ENCODE results near the gene NKPD1. TPM values are rescaled to one million over a fixed set of nuclear protein-coding genes. Genes with fewer than 3 reads are reported as not detected.

Gene NKPD1
- total RNA-seq, 5 donors from 2014 or later (not counting 1 experiment from before 2014, with no cell fraction given), result 0.95 to 1.3 (median 1.2) TPM

DNA sequence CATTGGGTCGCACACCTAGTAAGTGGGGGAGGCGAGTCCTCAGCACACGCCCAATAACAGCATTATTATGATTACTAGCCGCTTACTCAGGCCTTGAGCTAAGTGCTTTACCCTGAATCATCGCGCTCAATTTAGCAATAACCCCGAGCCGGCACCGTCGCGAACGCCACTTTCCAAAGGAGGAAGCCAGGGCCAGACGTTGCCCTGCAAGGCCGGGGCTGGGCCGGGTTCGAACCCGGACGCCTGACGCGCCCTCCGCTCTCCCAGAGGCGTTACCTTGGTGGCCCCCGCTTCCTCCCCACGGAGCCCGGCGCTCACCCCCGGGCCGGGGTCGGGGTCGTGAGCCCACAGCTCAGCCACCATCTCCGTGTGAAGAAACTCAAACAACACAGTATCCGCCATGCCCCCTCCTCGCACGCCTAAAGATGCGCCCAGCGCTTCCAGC, 17.1 kb upstream of the NKPD1 start, which contains the start of gene TRAPPC6A:
TSS of gene TRAPPC6A (minus strand) at position 421 of the 445 bp plus-strand sequence. CDS start at position 402, 19 bp downstream.
- H3K4me1 ChIP-seq (ENCODE audit: control insufficient read depth in 1 of 2, extremely low read depth in 1 of 2, insufficient read depth in 2 of 2, low read length in 2 of 2), result peaks cover 10 to 56% of the 10 kb centered on the region in 2 experiments
- peak within 1 kb of the TSS; percentile 81 to 91 (median 87) for H3K4me3 Mint-ChIP-seq
- CTCF ChIA-PET, result interaction anchor here (0.6 to 1.5 kb wide), 9 partner anchors 86 to 1398 kb away, joined by 3 to 11 read pairs (median 4); partner anchors contain the start of genes CLASRP (in 1 of the 2), MYPOP (in 1 of the 2), PPP1R37 (in 1 of the 2) and TOMM40 (in 1 of the 2)

DNA sequence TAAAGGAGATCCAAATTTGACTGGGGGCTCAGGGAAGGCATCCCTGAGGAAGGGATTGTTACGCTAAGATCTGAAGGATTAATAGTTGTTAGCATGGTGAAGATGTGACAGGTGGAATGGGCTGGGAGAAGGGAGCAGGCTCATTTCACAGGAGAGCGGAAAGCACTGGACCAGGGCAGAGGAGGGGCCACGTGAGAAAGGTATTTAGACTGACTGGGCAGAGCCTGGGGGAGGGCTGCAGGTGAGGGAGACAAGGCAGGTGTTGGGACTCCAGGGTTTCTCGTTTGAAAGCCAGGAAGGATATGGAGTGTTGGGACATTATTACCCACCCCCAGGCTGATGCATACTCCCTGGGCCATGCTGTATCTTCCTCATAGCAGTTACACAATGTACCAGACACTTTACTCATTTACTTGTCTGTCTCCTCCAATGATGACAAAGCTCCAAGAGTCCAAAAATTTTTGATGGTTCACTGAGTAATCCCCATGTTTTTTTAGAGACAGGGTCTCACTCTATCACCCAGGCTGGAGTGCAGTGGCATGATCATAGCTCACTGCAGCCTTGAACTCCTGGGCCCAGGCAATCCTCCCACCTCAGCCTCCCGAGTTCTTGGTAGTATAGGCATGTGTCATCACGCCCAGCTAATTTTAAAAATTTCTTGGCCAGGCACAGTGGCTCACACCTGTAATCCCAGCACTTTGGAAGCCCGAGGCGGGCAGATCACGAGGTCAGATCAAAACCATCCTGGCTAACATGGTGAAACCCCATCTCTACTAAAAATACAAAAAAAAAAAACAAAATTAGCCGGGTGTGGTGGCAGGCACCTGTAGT, 14.9 kb upstream of the NKPD1 start:
- H3K4me1 Mint-ChIP-seq, result peaks cover 49 to 59% (median 56%) of the 10 kb centered on the region in 3 donors
- ATAC-seq (replicated peaks in 1 of 4), result no peak
- peak overlapping the region; percentile 36 to 74 for H3K27ac Mint-ChIP-seq
- H3K4me3 ChIP-seq (ENCODE audit: control insufficient read depth in 1 of 2, extremely low read depth in 1 of 2, low read length in 1 of 2), result no peak overlapping the region
- no peaks in the 10 kb centered on the region for H3K36me3 Mint-ChIP-seq
- no peaks in the 10 kb centered on the region for H3K9me3 Mint-ChIP-seq
- H3K4me3 Mint-ChIP-seq, result peak overlapping the region in 2 of 3 donors; percentile 11 to 45
- H3K27me3 ChIP-seq (replicated peaks in 1 of 2; ENCODE audit: control insufficient read depth in 2 of 2, extremely low read depth in 1 of 2, insufficient read depth in 2 of 2, low read length in 1 of 2), result no peaks in the 10 kb centered on the region
- H3K4me1 ChIP-seq (ENCODE audit: control insufficient read depth in 1 of 2, extremely low read depth in 1 of 2, insufficient read depth in 2 of 2, low read length in 2 of 2), result peaks cover 24 to 64% of the 10 kb centered on the region in 2 experiments
- H3K9me3 ChIP-seq, result no peaks in the 10 kb centered on the region
- H3K36me3 ChIP-seq (ENCODE audit: control insufficient read depth in 2 of 2, extremely low read depth in 1 of 2, insufficient read depth in 1 of 2, low read length in 1 of 2), result peaks cover 0 to 5% of the 10 kb centered on the region in 2 donors
- POLR2A ChIA-PET, result no interaction called here
- CTCF ChIA-PET, result no interaction called here
- DNase-seq, result no peak
- 91% methylated on average over 5 of the region's 10 CpGs for WGBS (ENCODE audit: insufficient coverage)
- no peak overlapping the region for H3K27ac ChIP-seq (ENCODE audit: low read length)
- H3K27me3 Mint-ChIP-seq, result no peaks in the 10 kb centered on the region

More for the DNA sequence above, 17.1 kb upstream of the NKPD1 start, which contains the start of gene TRAPPC6A:
- H3K4me3 ChIP-seq (ENCODE audit: control insufficient read depth in 1 of 2, extremely low read depth in 1 of 2, low read length in 1 of 2), result peak within 1 kb of the TSS; percentile 78 to 79
- POLR2A ChIA-PET, result interaction anchor here (0.5 to 1.0 kb wide), 3 partner anchors 17 to 177 kb away, joined by 3 read pairs; partner anchors contain the start of gene NKPD1 (in 1 of the 2)
- Mint-ChIP-seq H3K9me3 (no peaks in the 10 kb centered on the region), H3K27me3 (no peaks in the 10 kb centered on the region), H3K4me1 (peaks cover 50 to 55% (median 52%) of the 10 kb centered on the region in 3 donors), H3K36me3 (peaks cover 12% of the 10 kb centered on the region), H3K27ac (peak within 1 kb of the TSS; percentile 91 to 98)
- no peaks in the 10 kb centered on the region for H3K27me3 ChIP-seq (replicated peaks in 1 of 2; ENCODE audit: control insufficient read depth in 2 of 2, extremely low read depth in 1 of 2, insufficient read depth in 2 of 2, low read length in 1 of 2)
- H3K27ac ChIP-seq (ENCODE audit: low read length), result peak within 1 kb of the TSS; percentile 73
- H3K36me3 ChIP-seq (ENCODE audit: control insufficient read depth in 2 of 2, extremely low read depth in 1 of 2, insufficient read depth in 1 of 2, low read length in 1 of 2), result peaks cover 5 to 19% of the 10 kb centered on the region in 2 donors
- under 1% methylated on average over 35 of the region's 36 CpGs for WGBS (ENCODE audit: insufficient coverage)
- no peaks in the 10 kb centered on the region for H3K9me3 ChIP-seq
- peak in 3 of 4 experiments; percentile 0 for ATAC-seq (replicated peaks in 1 of 4)
- no peak for DNase-seq

DNA sequence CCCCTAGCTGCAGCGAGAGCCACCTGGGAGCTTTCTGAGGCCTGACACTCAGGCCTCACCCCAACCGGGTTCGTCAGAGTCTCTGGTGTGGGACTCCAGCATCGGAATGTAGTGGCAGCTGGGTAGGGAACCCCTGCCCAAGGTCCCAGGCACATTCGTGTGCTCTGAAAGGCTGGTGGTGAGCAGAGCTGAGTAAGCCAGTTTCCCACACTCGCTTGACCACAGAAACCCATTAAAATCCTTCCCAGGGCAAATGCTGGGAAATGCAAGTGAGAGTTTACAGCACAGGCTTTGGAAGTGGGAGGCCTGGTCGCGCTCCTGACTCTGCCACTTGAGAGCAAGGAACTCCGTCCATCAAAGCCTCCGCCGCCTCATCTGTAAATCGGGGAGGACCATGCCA, 13.0 kb upstream of the NKPD1 start:
- no peaks in the 10 kb centered on the region for H3K36me3 ChIP-seq (ENCODE audit: control insufficient read depth in 2 of 2, extremely low read depth in 1 of 2, insufficient read depth in 1 of 2, low read length in 1 of 2)
- CTCF ChIA-PET, result interaction anchor here in 1 of 2 donors (0.6 kb wide), 1 partner anchor 13 kb away, joined by 4 read pairs; no protein-coding TSS in a partner anchor

DNA sequence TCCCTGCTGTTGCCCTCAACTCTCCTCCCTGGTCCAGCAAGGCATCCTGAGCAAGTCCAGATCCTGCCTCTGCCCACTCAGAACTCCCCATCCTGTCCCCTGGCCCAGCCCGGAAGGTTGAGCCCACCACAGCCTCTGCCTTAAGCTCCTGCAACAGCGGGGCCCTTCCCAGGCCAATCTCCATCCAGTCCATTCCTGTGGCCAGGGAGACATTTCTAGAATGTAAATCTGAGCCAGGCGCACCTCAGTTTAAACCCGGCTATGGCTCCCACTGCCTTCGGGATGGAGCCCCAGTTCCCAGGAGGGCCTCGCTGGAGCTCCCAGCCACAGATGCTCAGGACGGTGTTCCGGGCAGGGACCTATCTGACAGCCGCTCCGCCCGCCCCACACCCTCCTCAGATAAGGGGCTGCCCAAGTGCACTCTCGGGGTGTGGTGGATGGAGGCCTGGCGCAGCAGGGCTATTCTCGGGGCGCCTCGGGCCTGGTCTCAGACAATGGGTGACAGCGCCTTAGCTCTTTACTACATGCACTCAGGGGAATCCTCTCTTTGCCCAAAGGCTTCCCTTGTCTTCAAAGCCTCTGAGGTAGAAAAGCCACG, 11.9 kb upstream of the NKPD1 start:
- CTCF ChIA-PET, result no interaction called here
- peak overlapping the region; percentile 4 to 29 for H3K4me3 ChIP-seq (ENCODE audit: control insufficient read depth in 1 of 2, extremely low read depth in 1 of 2, low read length in 1 of 2)
- ATAC-seq (replicated peaks in 1 of 4), result no peak
- 99% methylated on average over 12 of the region's 18 CpGs for WGBS (ENCODE audit: insufficient coverage)
- H3K4me1 ChIP-seq (ENCODE audit: control insufficient read depth in 1 of 2, extremely low read depth in 1 of 2, insufficient read depth in 2 of 2, low read length in 2 of 2), result peaks cover 22 to 70% of the 10 kb centered on the region in 2 experiments
- Mint-ChIP-seq H3K27me3 (no peaks in the 10 kb centered on the region), H3K36me3 (no peaks in the 10 kb centered on the region), H3K27ac (peak overlapping the region; percentile 84 to 88), H3K4me1 (peaks cover 44 to 69% (median 52%) of the 10 kb centered on the region in 3 donors), H3K4me3 (peak overlapping the region in 2 of 3 donors; percentile 41 to 78), H3K9me3 (no peaks in the 10 kb centered on the region)
- H3K27ac ChIP-seq (ENCODE audit: low read length), result peak overlapping the region; percentile 45
- H3K27me3 ChIP-seq (replicated peaks in 1 of 2; ENCODE audit: control insufficient read depth in 2 of 2, extremely low read depth in 1 of 2, insufficient read depth in 2 of 2, low read length in 1 of 2), result no peaks in the 10 kb centered on the region
- H3K36me3 ChIP-seq (ENCODE audit: control insufficient read depth in 2 of 2, extremely low read depth in 1 of 2, insufficient read depth in 1 of 2, low read length in 1 of 2), result no peaks in the 10 kb centered on the region
- H3K9me3 ChIP-seq, result no peaks in the 10 kb centered on the region
- no peak for DNase-seq
- POLR2A ChIA-PET, result interaction anchor here in 1 of 2 donors (0.5 kb wide), 1 partner anchor 11 kb away, joined by 3 read pairs; no protein-coding TSS in a partner anchor

More for the DNA sequence above, 13.0 kb upstream of the NKPD1 start:
- H3K27ac Mint-ChIP-seq, result peak overlapping the region; percentile 11 to 44
- Histone ChIP-seq H3K4me3 (ENCODE audit: control insufficient read depth in 1 of 2, extremely low read depth in 1 of 2, low read length in 1 of 2) (no peak overlapping the region), H3K9me3 (no peaks in the 10 kb centered on the region), H3K27me3 (replicated peaks in 1 of 2; ENCODE audit: control insufficient read depth in 2 of 2, extremely low read depth in 1 of 2, insufficient read depth in 2 of 2, low read length in 1 of 2) (no peaks in the 10 kb centered on the region), H3K27ac (ENCODE audit: low read length) (no peak overlapping the region), H3K4me1 (ENCODE audit: control insufficient read depth in 1 of 2, extremely low read depth in 1 of 2, insufficient read depth in 2 of 2, low read length in 2 of 2) (peaks cover 22 to 69% of the 10 kb centered on the region in 2 experiments)
- ATAC-seq (replicated peaks in 1 of 4) (no peak), DNase-seq (no peak)
- H3K9me3 Mint-ChIP-seq, result no peaks in the 10 kb centered on the region
- POLR2A ChIA-PET, result no interaction called here
- H3K4me3 Mint-ChIP-seq, result no peak overlapping the region
- H3K36me3 Mint-ChIP-seq, result no peaks in the 10 kb centered on the region
- no peaks in the 10 kb centered on the region for H3K27me3 Mint-ChIP-seq
- H3K4me1 Mint-ChIP-seq, result peaks cover 46 to 67% (median 55%) of the 10 kb centered on the region in 3 donors
- WGBS (ENCODE audit: insufficient coverage), result 86% methylated on average over 7 of the region's 12 CpGs

DNA sequence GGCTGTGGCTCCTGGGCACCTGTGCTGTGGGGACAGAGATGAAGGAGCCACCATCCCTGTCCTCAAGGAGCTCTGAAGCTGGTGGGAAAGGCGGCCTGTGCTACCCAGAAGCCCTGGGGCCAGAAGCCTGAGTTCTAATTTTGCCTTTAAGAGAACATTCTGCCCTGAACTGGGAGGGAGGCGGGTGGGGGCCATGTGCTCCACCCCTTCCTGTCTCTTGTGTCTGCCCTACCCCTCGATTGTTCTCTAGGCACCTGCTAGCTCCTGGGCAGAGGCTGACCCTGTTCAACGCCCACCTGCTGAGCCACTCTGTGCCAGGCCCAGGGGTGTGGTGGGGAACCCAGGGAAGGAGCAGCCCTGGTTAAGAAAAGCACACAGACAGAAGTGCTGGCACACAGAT, 11.4 kb upstream of the NKPD1 start:
- Histone ChIP-seq H3K27me3 (replicated peaks in 1 of 2; ENCODE audit: control insufficient read depth in 2 of 2, extremely low read depth in 1 of 2, insufficient read depth in 2 of 2, low read length in 1 of 2) (no peaks in the 10 kb centered on the region), H3K27ac (ENCODE audit: low read length) (peak overlapping the region; percentile 45), H3K4me1 (ENCODE audit: control insufficient read depth in 1 of 2, extremely low read depth in 1 of 2, insufficient read depth in 2 of 2, low read length in 2 of 2) (peaks cover 22 to 64% of the 10 kb centered on the region in 2 experiments), H3K4me3 (ENCODE audit: control insufficient read depth in 1 of 2, extremely low read depth in 1 of 2, low read length in 1 of 2) (peak overlapping the region; percentile 4 to 29), H3K36me3 (ENCODE audit: control insufficient read depth in 2 of 2, extremely low read depth in 1 of 2, insufficient read depth in 1 of 2, low read length in 1 of 2) (no peaks in the 10 kb centered on the region), H3K9me3 (no peaks in the 10 kb centered on the region)
- Mint-ChIP-seq H3K4me1 (peaks cover 40 to 65% (median 48%) of the 10 kb centered on the region in 3 donors), H3K4me3 (peak overlapping the region; percentile 34 to 78 (median 41)), H3K9me3 (no peaks in the 10 kb centered on the region), H3K27ac (peak overlapping the region; percentile 84 to 88), H3K27me3 (no peaks in the 10 kb centered on the region), H3K36me3 (no peaks in the 10 kb centered on the region)
- peak in 18 of 35 experiments; percentile 15 to 46 (median 34) for DNase-seq
- 0% methylated on average over 3 of the region's 4 CpGs for WGBS (ENCODE audit: insufficient coverage)
- ChIA-PET CTCF (no interaction called here), POLR2A (no interaction called here)
- ATAC-seq (replicated peaks in 1 of 4), result peak; percentile 62 to 72 (median 69)

DNA sequence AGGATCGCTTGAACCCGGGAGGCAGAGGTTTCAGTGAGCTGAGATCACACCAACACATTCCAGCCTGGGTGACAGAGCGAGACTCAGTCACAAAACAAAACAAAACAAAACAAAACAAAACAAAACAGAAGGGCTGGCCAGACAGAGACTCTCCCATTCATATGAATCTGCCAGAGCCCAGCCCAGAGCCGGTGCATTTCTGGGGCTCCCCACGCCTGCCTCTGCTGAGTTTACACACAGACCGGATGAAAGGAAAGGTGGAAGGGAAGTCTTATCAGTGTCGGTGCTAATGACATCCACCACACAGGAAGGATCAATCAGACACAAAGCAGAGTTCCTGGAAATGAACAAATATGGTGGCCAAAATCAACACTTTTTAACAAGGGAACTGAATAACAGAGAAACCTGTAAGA, 10.4 kb upstream of the NKPD1 start:
- no peaks in the 10 kb centered on the region for H3K9me3 ChIP-seq
- Mint-ChIP-seq H3K36me3 (no peaks in the 10 kb centered on the region), H3K27me3 (no peaks in the 10 kb centered on the region), H3K9me3 (no peaks in the 10 kb centered on the region), H3K27ac (peak overlapping the region; percentile 85 to 97), H3K4me1 (peaks cover 40 to 67% (median 48%) of the 10 kb centered on the region in 3 donors), H3K4me3 (peak overlapping the region; percentile 58 to 78 (median 72))
- peak; percentile 74 to 94 (median 84) for ATAC-seq (replicated peaks in 1 of 4)
- DNase-seq, result peak in 31 of 35 experiments; percentile 25 to 71 (median 50)
- WGBS (ENCODE audit: insufficient coverage), result 42% methylated on average over 3 of the region's 7 CpGs
- ChIA-PET POLR2A (no interaction called here), CTCF (interaction anchor here in 1 of 2 donors (0.6 kb wide), 2 partner anchors 83 to 600 kb away, joined by 4 to 5 read pairs; no protein-coding TSS in a partner anchor)
- peak overlapping the region in 1 of 2 donors; percentile 11 for H3K4me3 ChIP-seq (ENCODE audit: control insufficient read depth in 1 of 2, extremely low read depth in 1 of 2, low read length in 1 of 2)
- no peaks in the 10 kb centered on the region for H3K36me3 ChIP-seq (ENCODE audit: control insufficient read depth in 2 of 2, extremely low read depth in 1 of 2, insufficient read depth in 1 of 2, low read length in 1 of 2)
- H3K27me3 ChIP-seq (replicated peaks in 1 of 2; ENCODE audit: control insufficient read depth in 2 of 2, extremely low read depth in 1 of 2, insufficient read depth in 2 of 2, low read length in 1 of 2), result no peaks in the 10 kb centered on the region
- peaks cover 22 to 58% of the 10 kb centered on the region in 2 experiments for H3K4me1 ChIP-seq (ENCODE audit: control insufficient read depth in 1 of 2, extremely low read depth in 1 of 2, insufficient read depth in 2 of 2, low read length in 2 of 2)
- peak overlapping the region; percentile 78 for H3K27ac ChIP-seq (ENCODE audit: low read length)

Data from T-cell (primary cell).